ENCODE data around the gene TDP1. TPM values are rescaled to one million over a fixed set of nuclear protein-coding genes. Genes with fewer than 3 reads are reported as not detected.

TDP1 gene
- total and polyA plus RNA-seq, 9 of the 15 experiments (the other 6 are each of a cell fraction or from before 2014, with no cell fraction given) = 21.4 to 41.6 (median 32.3) TPM

DNA sequence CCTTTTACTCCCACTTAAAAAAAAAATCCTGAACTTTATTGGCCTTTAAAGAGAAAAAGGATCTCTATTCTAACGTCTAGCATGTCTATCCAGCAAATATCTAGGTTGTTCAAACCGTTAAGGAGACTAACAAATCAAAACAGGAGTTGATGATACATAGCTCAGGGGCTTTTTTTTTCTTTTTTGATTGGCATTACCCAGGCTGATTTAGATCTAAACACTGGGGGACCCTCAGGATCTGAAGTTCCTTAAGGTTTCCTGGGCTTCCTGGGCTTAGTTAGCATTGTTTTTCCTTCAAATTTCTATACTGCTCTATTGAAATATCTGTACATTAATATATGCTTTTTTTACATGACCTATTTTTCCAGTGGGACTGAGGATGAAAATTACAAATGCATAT is 43.5 kb upstream of the TDP1 start:
- H3K4me2 ChIP-seq (ENCODE audit: insufficient read depth, low read length) = no peak overlapping the region
- H3K27ac ChIP-seq (ENCODE audit: extremely low read depth, low read depth, low read length) = no peak overlapping the region
- H3K9ac ChIP-seq (ENCODE audit: insufficient read depth in 1 of 2, low read depth in 2 of 2, low read length in 2 of 2) = no peak overlapping the region
- no peaks in the 10 kb centered on the region for H3K79me2 ChIP-seq (ENCODE audit: control insufficient read depth, insufficient read depth, low read length)
- H4K20me1 ChIP-seq (replicated peaks; ENCODE audit: control insufficient read depth, insufficient read depth, low read length) = no peaks in the 10 kb centered on the region
- H3K27me3 ChIP-seq (ENCODE audit: control insufficient read depth in 2 of 2, insufficient read depth in 2 of 2, low read length in 2 of 2) = no peaks in the 10 kb centered on the region
- no peaks in the 10 kb centered on the region for H3K9me3 ChIP-seq (replicated peaks; ENCODE audit: control insufficient read depth, insufficient read depth, low read depth, low read length)
- intact Hi-C loops (cut with micrococcal nuclease) (loop anchor here (5.0 to 10.0 kb wide), 2 partner anchors 137 to 885 kb away; no protein-coding TSS in a partner anchor), in situ Hi-C loops (cut with MboI) (no loop called here)
- no peak for ATAC-seq
- FAIRE-seq = no peak
- no TSS peak for BruUV-seq (replicated peaks)
- ChIA-PET POLR2A (no interaction called here), CTCF (ENCODE audit: low intra/inter-chr PET ratio) (no interaction called here)
- H3K4me1 ChIP-seq (replicated peaks in 1 of 2; ENCODE audit: control insufficient read depth in 2 of 2, insufficient read depth in 2 of 2, low read length in 2 of 2) = no peaks in the 10 kb centered on the region
- H3K36me3 ChIP-seq (ENCODE audit: control insufficient read depth, insufficient read depth, low read length) = no peaks in the 10 kb centered on the region
- no peak for DNase-seq (ENCODE audit: extremely low read depth in 1 of 4, low spot score in 3 of 4)
- TF ChIP-seq ZNF79 (CRISPR knock-in tag; IDR thresholded peaks at IDR 0.05; ENCODE audit: low read depth) (no peak), RBM39 (optimal IDR thresholded peaks at IDR 0.05; ENCODE audit: low read depth, low read length) (no peak), NFYB (IDR thresholded peaks at IDR 0.05; ENCODE audit: extremely low read depth, insufficient read length) (no peak), FOXP4 (CRISPR knock-in tag; IDR thresholded peaks at IDR 0.05; ENCODE audit: borderline replicate concordance) (no peak), MAFG (tag; conservative IDR thresholded peaks at IDR 0.05) (no peak), RFX1 (IDR thresholded peaks at IDR 0.05) (no peak), BCL6 (CRISPR knock-in tag; IDR thresholded peaks at IDR 0.05) (no peak), SP1 (CRISPR knock-in tag; IDR thresholded peaks at IDR 0.05) (no peak), CBX2 (IDR thresholded peaks at IDR 0.05; ENCODE audit: insufficient read depth, low read length, poor library complexity, severe bottlenecking) (no peak), ZNF766 (CRISPR knock-in tag; conservative IDR thresholded peaks at IDR 0.05) (no peak)
- TF ChIP-seq, protein P1, sequence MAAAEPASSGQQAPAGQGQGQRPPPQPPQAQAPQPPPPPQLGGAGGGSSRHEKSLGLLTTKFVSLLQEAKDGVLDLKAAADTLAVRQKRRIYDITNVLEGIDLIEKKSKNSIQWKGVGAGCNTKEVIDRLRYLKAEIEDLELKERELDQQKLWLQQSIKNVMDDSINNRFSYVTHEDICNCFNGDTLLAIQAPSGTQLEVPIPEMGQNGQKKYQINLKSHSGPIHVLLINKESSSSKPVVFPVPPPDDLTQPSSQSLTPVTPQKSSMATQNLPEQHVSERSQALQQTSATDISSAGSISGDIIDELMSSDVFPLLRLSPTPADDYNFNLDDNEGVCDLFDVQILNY (CRISPR knock-in tag; IDR thresholded peaks at IDR 0.05) = no peak
- TF ChIP-seq, protein P2, sequence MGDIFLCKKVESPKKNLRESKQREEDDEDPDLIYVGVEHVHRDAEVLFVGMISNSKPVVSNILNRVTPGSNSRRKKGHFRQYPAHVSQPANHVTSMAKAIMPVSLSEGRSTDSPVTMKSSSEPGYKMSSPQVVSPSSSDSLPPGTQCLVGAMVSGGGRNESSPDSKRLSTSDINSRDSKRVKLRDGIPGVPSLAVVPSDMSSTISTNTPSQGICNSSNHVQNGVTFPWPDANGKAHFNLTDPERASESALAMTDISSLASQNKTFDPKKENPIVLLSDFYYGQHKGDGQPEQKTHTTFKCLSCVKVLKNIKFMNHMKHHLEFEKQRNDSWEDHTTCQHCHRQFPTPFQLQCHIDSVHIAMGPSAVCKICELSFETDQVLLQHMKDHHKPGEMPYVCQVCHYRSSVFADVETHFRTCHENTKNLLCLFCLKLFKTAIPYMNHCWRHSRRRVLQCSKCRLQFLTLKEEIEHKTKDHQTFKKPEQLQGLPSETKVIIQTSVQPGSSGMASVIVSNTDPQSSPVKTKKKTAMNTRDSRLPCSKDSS (IDR thresholded peaks at IDR 0.05; ENCODE audit: low read depth, partially characterized antibody) = no peak
- no peak overlapping the region for H2AFZ ChIP-seq (ENCODE audit: low read depth, low read length)
- 0% methylated on average over 2 of the region's 2 CpGs for WGBS (ENCODE audit: insufficient coverage, low coverage, missing lambda C conversion rate)
- H3K9me1 ChIP-seq (ENCODE audit: control insufficient read depth, insufficient read depth, low read length) = no peaks in the 10 kb centered on the region
- no peak overlapping the region for H3K4me3 ChIP-seq
